Nasal cavity respiratory epithelium epithelial cell of viscerocranial mucosa (primary cell): ENCODE results near the gene SNX33. TPM values are rescaled to one million over a fixed set of nuclear protein-coding genes. Genes with fewer than 3 reads are reported as not detected.

Source experiments
- total RNA-seq: library from RNA; depleted of rRNA; stranded (reverse); fragments of >200 nt; gene quantifications from 2 replicates; pipeline ENCODE4 v1.2.3, GENCODE V29; 2014

The SNX33 gene
- 16.7 and 40.6 TPM in 2 replicates for total RNA-seq

GRCh38 chr15:75647370-75648155 is at the start of gene SNX33:
TSS of gene SNX33 (plus strand) at chr15:75647912. CDS start at chr15:75649103, 1,191 bp downstream.

GRCh38 chr15:75625542-75626347 is 22.0 kb upstream of the SNX33 start, which contains the start of gene SNUPN:
TSS of gene SNUPN (minus strand) at chr15:75625725. CDS start at chr15:75621051, 4,674 bp downstream.

GRCh38 chr15:75639709-75640482 is 7.8 kb upstream of the SNX33 start, which contains the start of gene IMP3:
TSS of gene IMP3 (minus strand) at chr15:75640224. CDS start at chr15:75640168, 56 bp downstream.

Other genes with a start within 250 kb of the SNX33 start
- gene SIN3A, start 196.2 kb upstream of the SNX33 start, total RNA-seq, result 20.5 and 48.7 TPM in 2 replicates
- 14.4 and 29.5 TPM in 2 replicates for gene PTPN9, start 68.6 kb upstream of the SNX33 start, total RNA-seq
- 19.8 and 23.8 TPM in 2 replicates for gene SNUPN, start 22.2 kb upstream of the SNX33 start, total RNA-seq
- gene IMP3, start 7.7 kb upstream of the SNX33 start, total RNA-seq, result 64.8 and 72.8 TPM in 2 replicates
- 2.7 and 9.8 TPM in 2 replicates for gene CSPG4, start 64.9 kb downstream of the SNX33 start, total RNA-seq
- 40.7 and 57.4 TPM in 2 replicates for gene UBE2Q2, start 195.5 kb downstream of the SNX33 start, total RNA-seq